Epithelial cell of proximal tubule (primary cell): ENCODE data around the gene EFNA1. TPM values are rescaled to one million over a fixed set of nuclear protein-coding genes. Genes with fewer than 3 reads are reported as not detected.

Source experiments
- DNase-seq: peaks from one replicate; pipeline ENCODE4 v3.0.0-alpha.2; 2011; ENCODE audit warnings: low read depth
- H3K4me3 ChIP-seq: 2 replicates; pipeline ENCODE4 v1.5.1; 2011; ENCODE audit warnings: low read depth, mild to moderate bottlenecking, low read length
- CTCF ChIP-seq: conservative IDR thresholded peaks from 2 replicates; pipeline ENCODE4 v1.5.1; 2012; ENCODE audit warnings: low read depth, mild to moderate bottlenecking, low read length
- total RNA-seq: library from RNA; depleted of rRNA; stranded (reverse); fragments of >200 nt; gene quantifications from 2 replicates; pipeline ENCODE4 v1.2.3, GENCODE V29; 2015

The EFNA1 gene
- total RNA-seq, 1 donor from 2014 or later, result 26.3 TPM

- DNase-seq, result no peak
- H3K4me3 ChIP-seq, result no peak overlapping the region
- no peak for TF ChIP-seq CTCF
Measured at GRCh38 chr1:155081472-155082300, 46.0 kb upstream of the EFNA1 start.

- no peak overlapping the region for H3K4me3 ChIP-seq
- DNase-seq, result no peak
- TF ChIP-seq CTCF, result no peak
Measured at GRCh38 chr1:155082301-155083051, 45.2 kb upstream of the EFNA1 start.

- DNase-seq, result no peak
- TF ChIP-seq CTCF, result no peak
- H3K4me3 ChIP-seq, result no peak overlapping the region
Measured at GRCh38 chr1:155083052-155083541, 44.6 kb upstream of the EFNA1 start.

- peak overlapping the region; percentile 82 for H3K4me3 ChIP-seq
- DNase-seq, result no peak
- peak; percentile 41 for TF ChIP-seq CTCF
Measured at GRCh38 chr1:155083865-155084721, 43.6 kb upstream of the EFNA1 start.

- H3K4me3 ChIP-seq, result peak overlapping the region; percentile 82
- peak; percentile 90 for TF ChIP-seq CTCF
- peak; percentile 45 for DNase-seq
Measured at GRCh38 chr1:155084722-155085503, 42.8 kb upstream of the EFNA1 start.
